Activated T-cell treated with anti-CD3 and anti-CD28 coated beads, Interleukin-2, amount 50 U/mL, for 48 hours (primary cell): ENCODE measurements around the gene F11.
"Not testable (repeated sequence)": the region's sequence is repeated elsewhere in the genome, so short reads cannot be mapped to it uniquely, and the experiment has no call there.

Experiments
- DNase-seq, 2 experiments: peaks; one replicate each; pipeline ENCODE4 v3.0.0-alpha.2; 2020

F11 gene

DNA sequence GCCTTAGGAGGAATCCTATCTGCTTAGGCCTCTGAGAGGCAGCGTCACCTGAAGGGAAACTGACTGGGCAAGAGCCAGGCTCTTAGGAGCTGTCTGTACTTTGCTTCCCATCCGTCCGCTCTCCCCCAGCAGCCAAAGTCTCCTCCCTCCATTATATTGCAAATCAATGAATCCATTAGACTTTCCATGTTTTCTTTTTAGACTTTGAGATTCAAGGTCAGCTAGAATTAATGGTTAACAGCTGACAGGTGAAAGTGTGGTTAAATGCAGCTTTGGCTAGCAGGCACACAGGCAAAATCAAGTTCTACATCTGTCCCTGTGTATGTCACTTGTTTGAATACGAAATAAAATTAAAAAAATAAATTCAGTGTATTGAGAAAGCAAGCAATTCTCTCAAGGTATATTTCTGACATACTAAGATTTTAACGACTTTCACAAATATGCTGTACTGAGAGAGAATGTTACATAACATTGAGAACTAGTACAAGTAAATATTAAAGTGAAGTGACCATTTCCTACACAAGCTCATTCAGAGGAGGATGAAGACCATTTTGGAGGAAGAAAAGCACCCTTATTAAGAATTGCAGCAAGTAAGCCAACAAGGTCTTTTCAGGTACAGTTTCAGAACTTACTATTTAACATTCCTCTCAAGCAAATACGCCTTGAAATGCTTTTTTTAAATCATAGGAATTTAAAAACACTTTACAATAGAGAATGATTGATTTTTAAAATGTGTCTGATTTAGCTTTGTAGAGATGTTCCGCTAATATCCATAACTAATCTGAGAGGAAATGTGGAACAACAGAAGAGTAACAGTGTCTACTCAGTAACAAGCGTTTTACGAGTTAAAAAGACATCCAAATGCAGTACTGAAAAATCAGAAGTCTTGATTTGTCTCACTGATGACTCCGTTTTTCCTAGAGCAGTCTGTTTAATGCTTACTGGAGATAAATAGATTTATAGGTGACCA is at the start of gene F11:
Gene F11 (plus strand): TSS at position 507 of the 970 bp plus-strand sequence. CDS start 948 bp downstream, outside the sequence.
- DNase-seq, result no peak

DNA sequence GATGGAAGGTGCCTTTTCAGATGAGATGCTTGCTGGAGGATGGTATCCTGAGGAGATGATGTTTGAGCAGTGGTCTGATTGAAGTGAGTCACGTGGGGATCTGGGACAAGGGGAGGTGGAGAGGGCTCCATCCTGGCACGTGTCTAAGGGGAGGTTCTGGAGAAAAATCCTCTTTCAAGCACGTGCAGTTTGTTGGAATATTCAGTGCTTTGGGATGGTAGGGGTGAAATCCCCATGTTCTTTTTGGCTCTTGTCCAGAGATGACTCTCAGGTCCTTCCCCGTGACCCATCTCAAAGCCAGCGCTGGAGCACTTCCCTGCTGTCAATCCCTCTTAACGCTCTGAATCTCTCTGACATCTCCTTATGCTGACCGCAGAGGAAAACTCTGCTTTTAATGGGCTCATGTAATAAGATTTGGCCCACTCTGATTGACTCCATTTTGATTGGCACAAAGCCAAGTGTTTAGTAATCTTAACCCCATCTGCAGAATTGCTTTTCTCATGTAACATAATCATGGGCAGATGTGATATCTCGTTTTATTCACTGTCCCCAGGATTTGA is 49.4 kb upstream of the F11 start:
- DNase-seq, result no peak

DNA sequence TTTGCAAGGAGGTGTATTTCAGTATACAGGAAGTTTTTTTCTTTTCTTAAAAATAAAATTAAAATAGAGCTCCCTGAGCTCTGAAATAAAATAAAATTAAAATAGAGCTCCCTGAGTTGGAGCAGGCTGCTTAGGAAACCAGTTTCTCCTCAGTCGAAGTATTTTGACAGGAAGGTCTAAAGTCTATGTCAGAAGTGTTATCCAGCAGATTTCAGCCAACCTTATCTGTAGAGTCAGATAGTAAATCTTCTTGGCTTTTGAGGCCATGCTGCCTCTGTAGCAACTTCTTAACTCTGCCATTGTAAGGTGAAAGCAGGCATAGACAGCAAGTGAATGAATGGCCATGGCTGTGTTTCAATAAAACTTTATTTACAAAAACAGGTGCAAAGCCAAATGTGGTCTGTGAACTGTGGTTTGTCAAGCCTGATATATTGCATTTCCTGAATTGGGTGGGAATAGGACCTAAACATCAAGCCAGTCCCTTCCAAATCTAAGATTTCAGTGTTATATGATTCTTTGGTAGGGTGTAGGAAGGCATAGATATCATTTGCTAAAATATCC is 48.2 kb upstream of the F11 start:
- DNase-seq, result no peak

DNA sequence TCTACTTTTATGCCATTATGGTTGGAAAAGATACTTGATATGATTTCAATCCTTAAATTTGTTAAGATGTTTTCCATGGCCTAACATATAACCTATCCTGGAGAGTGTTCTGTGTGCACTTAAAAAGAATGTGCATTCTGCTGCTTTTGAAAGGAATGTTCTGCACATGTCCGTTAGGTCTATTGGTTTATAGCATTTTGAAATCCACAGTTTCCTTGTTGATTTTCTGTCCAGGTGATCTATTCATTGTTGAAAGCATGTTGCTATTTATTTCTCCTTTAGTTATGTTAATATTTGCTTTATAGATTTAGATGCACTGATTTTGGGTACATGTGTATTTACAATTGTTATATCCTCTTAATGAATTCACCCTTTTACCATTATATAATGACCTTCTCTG is 44.4 kb upstream of the F11 start:
- no peak for DNase-seq

GRCh38 chr4:186225848-186226247 is 40.1 kb upstream of the F11 start:
- no peak for DNase-seq

DNA sequence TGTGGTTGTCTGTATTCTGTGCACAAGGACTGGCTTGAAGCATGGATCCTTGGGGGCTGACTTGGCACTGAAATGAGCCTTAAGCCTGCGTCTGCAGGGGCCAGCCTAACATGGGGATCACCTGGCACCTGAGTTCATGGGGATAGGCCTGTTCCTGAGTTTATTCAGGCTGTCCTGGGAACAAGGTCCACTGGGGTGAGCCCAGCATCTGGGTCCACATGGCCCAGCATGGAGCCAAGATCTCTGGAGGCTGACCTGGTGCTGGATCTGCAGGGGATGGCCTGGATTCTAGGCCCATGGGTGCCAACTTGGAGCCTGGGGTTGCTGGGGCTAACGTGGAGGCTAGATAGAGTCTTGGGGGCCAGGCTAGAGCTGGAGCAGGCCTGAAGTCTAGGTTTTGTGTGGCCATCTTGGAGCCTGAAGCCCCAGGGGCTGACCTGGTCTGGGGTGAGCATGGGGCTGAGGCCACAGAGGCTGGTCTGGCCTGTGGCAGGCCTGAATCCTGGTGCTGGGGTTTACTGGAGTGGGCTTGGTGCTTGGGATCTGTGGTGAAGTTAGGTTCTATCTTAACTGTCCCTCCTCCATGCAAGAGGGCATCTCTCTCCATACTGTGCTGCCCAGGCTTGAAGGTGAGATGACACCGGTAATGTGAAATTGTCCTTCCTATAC is 39.3 kb upstream of the F11 start:
- DNase-seq, result no peak

DNA sequence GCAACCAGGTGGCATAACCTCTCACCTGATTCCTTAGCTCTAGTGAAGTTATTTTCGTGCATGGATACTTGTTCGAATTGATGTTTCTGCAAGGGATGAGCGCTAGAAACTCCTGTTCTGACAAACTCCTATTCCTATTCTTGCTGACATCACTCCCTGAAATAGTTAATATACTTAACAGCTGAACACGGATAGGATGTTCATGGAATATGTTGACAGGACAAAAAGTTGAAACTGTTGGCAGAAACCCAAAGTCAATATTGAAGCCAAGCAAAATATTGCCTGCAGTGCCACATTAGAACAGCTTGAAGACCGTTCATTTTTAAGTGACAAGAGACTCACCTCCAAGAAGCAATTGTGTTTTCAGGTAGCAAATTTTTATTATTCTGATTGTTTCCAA is 38.8 kb upstream of the F11 start, which contains the start of gene KLKB1:
Gene KLKB1 (plus strand): TSS at position 287 of the 400 bp plus-strand sequence. CDS start 689 bp downstream, outside the sequence.
- no peak for DNase-seq

- no peak for DNase-seq
Measured at GRCh38 chr4:186227744-186228513, 38.1 kb upstream of the F11 start.

DNA sequence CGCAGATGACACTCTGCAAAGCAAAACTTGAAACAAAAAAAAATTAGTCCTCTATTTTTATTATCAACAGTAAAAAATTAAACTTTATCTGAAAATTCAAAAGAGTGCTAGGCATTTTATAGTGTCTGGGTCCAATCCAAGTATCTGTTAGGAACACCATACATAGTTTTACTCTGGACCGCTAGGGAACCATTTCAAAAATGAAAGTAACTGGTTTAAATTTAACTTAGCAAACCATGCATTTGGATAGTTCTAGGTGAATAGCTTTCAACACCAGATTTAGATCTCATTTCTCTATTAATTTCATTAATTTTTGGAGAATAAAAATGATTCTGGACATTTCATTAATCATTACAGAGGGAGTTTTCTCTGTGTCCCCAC is 37.5 kb upstream of the F11 start:
- DNase-seq, result no peak

DNA sequence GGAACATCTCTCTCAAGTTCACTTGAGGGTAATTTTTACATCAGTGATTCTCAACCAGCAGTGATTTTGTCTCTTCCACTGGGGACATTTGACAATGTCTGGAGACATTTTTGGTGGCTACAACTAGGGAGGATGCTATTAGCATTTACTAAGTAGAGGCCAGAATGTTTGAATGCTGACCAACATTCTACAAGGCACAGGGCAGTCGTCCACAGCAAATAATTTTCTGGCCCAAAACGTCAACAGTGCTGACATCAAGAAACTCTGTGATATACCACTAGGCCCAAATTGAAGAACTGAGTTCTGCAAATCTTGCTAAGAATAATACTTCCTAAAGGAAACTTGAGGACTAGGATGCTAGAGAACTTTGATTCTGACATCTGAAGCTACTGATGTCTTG is 31.6 kb upstream of the F11 start:
- DNase-seq, result no peak

- DNase-seq, result no peak
Measured at GRCh38 chr4:186236126-186236525, 29.9 kb upstream of the F11 start.

- no peak for DNase-seq
Measured at GRCh38 chr4:186240452-186240847, 25.5 kb upstream of the F11 start.

DNA sequence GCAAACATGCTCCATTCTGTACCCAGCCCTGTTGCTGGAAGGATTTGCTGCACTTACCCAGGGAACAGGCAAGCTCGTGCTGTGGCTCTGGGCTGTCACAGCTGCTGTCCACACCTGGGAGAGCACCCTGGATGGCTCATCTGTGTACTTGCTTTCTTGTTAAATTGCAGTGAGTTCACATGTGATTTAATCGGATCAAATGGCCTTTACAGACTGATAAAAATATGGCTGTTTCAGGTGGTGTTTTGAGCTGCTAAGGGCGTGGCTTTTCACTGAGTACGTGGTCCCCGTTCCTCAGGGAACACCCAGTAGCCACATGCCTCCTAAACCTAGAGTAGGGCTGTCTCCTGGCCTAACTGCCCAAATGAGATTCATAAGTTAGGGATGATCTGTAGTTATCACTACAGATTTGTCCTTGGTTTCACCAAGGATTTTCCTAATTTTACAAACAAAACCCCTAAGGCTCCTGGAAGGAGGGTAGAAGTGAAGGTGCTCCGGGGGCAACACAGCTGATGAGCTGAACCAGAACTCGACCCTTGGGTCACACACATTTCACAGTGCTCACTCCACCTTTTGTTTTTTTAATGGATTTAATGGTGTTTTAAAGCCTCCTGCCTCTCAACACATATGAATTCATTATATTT is 25.0 kb upstream of the F11 start:
- no peak for DNase-seq

DNA sequence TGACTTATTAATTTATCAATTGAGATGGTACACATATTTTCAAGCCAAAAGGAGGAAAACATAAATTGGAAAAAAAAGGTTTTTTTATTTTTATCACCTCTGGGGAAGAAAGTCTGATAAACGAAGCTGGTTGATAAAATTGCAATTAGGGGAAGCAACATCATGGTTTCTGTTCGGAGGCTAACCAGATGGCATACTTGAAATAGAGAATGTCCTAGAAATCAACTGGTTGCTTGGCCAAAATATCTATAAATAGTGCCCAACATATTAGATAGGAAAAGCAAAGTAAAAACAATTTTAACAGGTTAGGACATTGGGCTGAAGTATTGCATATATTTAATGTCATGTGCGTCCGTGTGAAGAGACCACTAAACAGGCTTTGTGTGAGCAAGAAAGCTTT is 24.4 kb upstream of the F11 start:
- no peak for DNase-seq

GRCh38 chr4:186242031-186242430 is 24.0 kb upstream of the F11 start:
- DNase-seq, result not testable (repeated sequence)

GRCh38 chr4:186243331-186243730 is 22.7 kb upstream of the F11 start:
- no peak for DNase-seq

GRCh38 chr4:186244835-186245234 is 21.2 kb upstream of the F11 start:
- DNase-seq, result no peak

- not testable (repeated sequence) for DNase-seq
Measured at GRCh38 chr4:186247062-186247752, 18.8 kb upstream of the F11 start.

DNA sequence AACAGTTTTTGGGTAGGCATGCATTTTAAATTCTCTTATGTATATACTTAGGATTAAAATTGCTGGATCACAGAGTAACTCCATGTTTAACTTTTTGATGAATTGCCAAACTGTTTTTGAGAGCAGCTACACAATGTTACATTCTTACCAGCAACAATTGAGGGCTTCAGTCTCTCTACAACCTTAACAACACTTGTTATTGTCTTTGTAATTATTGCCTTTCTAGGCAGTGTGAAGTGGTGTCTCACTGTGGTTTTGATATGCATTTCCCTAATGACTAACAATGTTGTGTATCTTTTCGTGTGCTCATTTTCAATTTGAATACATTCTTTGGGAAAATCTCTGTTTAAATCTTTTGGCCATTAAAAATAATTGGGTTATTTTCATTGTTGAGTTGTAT is 17.3 kb upstream of the F11 start:
- DNase-seq, result no peak

- no peak for DNase-seq
Measured at GRCh38 chr4:186249785-186250754, 15.9 kb upstream of the F11 start.
